GM19395 (cell line): ENCODE results near the gene SKA1.
A peak's percentile ranks its signal among the peaks of the same experiment; 100 is the strongest.

ENCODE experiments used
- ATAC-seq: cut with Tn5 transposase; IDR thresholded peaks from one replicate; pipeline ENCODE4 v1.9.1; 2021; ENCODE audit warnings: mild to moderate bottlenecking, moderate library complexity; ENCODE audit not compliant: unreplicated experiment

The SKA1 gene, protein sequence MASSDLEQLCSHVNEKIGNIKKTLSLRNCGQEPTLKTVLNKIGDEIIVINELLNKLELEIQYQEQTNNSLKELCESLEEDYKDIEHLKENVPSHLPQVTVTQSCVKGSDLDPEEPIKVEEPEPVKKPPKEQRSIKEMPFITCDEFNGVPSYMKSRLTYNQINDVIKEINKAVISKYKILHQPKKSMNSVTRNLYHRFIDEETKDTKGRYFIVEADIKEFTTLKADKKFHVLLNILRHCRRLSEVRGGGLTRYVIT

DNA sequence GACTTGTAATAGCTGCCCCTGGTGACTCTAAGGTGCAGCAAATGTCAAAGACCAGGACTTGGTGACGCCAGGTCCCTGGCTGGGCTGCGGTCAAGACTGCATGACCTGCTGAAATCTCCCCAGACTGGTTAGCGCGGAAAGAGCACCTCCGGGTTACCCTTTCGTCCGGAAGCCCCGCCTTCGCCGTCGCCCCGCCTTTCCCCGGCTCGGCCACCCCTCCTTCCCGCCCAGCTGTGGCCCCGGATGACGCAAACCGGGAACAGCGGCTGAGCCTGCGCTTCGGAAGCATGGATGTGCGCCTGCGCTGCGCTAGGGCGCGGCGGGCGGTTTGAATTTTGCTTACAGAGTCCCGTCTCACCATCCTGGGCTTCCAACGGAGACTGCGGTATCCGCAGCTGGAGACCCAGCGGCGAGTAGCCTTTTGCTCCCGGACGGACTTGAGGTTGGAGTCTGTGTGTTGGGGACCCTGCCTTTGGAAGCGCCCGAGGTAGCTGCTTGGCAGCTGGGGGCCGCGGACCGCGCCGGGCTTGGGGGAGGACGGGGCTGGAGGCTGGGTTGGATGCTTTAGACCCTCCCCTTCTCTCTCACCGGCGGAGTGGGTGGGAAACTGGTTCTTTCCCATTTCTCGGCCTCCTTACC is at the start of gene SKA1:
Gene SKA1 (plus strand): TSS at position 294 of the 639 bp plus-strand sequence. CDS start 785 bp downstream, outside the sequence.
- peak; percentile 86 for ATAC-seq

DNA sequence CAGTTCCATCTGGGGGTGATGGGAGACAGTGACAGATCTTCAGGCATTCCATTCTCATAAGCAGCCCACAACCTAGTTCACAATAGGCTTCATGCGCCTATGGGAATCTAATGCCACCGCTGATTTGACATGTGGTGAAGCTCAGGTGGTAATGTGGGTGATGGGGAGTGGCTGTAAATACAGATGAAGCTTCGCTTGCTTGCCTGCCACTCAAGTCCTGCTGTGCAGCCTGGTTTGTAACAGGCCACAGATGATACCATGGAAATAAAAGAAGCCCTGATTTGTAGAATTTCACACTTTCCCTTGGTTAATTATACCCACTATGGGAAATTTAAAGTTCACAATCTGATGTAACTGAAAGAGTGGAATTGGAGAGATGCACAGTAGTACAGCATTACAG is 46.9 kb upstream of the SKA1 start:
- no peak for ATAC-seq

DNA sequence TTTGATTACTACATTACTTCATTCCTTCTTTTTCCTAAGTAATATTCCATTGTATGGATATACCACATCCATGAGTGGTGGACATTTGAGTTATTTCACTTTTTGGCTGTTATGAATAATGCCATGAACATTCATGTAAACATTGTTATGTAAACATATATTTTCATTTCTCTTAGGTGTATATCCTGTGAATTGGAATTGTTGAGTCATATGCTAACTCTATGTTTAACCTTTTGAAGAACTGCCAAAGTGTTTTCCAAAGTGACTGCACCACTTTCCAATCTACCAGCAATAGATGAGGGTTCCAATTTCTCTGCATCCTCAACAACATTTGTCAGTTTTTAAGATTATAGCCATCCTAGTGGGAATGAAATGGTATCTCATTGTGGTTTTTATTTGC is 44.7 kb upstream of the SKA1 start:
- ATAC-seq = no peak

DNA sequence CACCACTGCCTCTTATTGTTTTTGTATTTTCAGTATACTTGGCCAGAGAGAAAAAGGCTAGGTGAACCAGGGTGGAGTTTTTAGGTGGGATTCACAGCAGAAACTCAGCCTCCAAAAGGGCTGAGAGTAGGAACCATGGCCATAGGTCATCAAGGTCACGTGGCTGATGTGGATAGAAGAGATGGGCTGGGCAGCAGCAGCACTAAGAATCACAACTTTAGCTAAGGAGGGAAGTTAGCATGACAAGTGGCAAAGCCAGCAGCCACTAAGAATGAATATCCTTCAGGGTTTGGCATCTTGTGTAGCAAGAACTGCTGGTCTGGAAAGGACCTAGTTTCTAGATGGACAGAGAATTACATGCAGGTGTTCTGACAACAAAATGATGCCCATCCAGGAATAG is 43.2 kb upstream of the SKA1 start:
- ATAC-seq = no peak

DNA sequence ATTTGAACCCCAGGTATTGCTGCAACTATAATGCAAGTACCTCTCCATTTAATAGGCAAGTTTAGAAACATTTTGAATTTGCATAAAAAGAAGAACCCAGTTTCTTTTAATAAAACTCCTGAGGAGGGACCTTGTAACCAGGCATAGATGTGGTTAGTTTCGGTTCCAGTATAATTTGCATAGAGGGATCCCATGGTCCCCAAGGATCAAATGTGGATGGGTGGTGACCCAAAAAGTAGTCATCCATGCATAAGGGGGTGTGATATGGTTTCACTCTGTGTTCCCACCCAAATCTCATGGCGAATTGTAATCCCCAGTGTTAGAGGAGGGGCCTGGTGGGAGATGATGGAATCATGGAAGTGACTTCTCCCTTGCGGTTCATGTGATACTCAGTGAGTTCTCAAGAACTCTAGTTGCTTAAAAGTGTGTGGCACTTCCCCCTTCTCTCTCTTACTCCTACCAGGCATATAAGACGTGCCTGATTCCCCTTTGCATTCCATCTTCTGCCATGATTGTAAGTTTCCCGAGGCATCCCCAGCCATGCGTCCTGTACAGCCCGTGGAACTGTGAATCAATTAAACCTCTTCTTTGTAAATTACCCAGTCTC is 40.2 kb upstream of the SKA1 start:
- ATAC-seq = peak; percentile 79

DNA sequence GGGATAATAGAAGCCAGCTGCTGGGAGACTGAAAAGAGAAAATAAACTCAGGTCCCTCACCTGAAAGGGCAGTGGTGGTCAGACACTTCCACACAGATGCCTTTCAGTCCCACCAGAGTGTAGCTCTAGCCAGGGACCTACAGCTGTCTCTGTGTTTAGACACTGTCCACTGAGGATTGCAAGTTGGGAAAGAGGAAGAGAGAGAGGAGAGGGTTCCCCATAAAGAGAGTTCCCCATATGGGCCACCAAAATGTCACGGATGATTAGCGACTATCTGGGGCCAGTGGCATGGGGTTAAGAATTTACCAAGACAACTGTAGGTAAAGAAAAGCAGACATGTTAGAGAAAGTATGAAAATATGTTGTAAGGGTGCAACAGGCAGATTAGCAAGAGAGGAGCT is 36.7 kb upstream of the SKA1 start:
- no peak for ATAC-seq

DNA sequence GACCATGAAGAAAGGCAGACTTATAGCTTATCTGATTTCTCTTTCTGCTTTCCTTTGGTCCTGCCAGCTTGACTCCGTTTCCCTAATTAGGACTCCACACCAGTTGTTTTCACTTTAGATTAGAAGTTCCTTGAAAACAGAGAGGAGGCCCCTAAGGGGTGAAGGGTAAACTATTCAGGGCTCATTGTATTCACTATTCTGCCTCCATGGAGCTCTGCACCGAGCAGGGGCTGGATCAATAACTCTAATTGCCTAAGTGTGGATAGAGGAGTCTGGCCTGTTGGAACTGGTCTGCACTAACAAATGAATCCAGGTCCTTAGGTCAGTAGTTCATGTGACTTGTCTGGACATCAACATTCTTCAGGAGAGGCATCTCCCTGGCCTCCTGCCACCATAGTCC is 36.1 kb upstream of the SKA1 start:
- ATAC-seq = no peak

DNA sequence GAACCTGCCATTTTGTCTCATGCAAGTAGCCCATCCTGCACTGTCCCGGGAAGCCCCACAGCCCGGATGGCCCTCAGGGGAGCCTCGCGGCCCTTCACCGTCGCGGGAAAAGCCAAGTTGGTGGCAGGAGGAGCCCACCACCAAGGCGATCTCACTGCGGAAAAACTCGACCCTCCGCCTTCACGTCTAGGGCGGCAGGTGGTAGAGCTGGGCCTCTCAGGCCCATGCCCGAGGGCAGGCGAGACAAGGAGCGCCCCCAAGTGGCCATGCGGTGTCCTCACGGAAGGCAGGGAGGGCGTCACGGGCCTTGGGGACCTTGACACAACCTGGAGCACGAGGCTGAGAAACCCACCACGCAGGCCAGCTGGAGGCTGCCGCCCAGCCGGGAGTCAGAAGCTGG is 34.8 kb upstream of the SKA1 start:
- no peak for ATAC-seq

DNA sequence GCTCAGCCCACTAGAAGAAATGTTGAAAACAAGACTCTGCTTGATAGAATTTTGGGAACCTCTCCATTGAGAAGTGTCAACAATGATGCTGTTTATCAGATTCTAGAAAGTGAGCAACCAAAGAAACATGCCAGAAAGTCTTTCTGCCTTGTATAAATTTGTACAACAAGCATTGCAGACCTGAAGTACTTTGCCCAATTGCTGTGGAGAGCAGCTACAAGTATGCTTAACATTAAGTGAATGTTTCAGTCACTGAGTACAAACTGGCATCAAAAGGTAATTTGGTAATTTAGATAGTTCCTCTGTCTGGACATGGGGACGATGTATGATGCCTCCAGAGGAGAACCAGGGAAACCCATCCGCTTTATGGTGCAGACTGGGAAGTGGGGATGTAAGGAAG is 33.4 kb upstream of the SKA1 start:
- no peak for ATAC-seq

DNA sequence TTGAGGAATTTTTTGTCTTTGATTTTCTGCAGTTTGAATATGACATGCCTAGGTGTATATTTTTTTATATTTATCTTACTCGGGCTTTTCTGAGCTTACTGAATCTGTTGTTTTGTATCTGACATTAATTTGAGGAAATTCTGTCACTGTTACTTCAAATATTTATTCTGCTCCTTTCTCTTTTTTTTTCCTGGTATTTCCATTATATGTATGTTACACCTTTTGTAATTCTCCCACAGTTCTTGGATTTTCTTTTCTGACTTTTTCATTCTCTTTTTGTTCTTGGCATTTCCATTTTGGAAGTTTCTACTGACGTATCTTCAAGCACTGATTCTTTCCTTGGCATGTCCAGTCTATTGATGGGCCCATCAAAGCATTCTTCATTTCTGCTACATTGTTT is 24.1 kb upstream of the SKA1 start:
- no peak for ATAC-seq

DNA sequence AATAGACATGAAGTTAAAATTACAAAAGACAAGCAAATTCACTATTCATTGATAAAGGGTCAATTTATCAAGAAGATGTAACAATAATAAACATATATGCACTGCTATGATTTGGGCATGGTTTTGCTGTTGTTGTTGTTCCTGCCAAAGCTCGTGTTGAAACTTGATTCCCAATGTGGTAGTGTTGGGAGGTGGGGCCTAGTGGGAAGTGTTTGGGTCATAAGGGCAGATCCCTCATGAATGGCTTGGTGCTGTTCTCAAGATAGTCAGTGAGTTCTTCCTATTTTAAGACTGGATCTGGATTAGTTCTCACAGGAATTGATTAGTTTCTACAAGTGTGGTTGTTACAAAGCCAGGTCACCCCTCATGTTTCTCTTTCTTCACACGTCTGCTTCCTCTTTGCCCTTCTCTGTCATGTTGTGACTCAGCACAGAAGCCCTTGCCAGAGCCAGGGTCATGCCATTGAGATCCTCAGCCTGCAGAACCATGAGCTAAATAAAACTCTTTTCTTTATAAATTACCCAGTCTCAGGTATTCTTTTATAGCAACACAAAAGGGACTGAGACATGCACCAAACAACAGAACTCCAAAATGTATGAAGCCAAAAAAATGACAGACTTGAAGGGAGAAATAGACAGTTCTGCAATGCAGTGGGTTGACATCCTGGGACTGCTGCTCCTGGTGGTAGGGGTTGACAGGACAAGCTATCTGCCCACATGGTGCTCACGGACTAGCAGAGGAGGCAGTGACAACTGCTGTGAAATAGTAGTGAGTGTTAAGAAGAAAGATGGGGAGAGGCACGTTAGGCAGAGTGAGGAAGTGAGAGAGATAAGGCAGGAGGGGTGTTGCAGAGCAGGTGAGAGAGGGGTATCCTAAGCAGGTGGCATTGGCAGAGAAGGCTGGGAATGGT is 18.6 kb upstream of the SKA1 start:
- peak; percentile 80 for ATAC-seq

DNA sequence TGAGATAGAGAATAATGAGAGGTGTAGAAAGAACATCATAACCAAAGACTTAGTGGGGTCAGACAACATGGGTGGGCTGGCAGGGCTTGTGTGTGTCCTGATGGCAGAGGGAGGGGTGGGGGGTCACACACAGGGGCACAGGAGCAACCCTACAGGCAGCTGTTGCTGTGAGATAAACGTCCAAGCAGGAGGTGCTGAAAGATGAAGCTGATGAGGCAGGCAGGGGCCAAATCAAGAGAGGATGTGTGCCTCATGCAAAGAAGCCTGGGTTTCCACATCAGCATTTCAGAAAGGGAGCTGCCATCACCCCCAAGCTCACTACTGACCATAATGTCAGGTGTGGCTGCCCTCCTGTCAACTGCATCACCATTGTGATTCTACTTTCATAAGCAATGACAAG is 16.0 kb upstream of the SKA1 start:
- no peak for ATAC-seq

DNA sequence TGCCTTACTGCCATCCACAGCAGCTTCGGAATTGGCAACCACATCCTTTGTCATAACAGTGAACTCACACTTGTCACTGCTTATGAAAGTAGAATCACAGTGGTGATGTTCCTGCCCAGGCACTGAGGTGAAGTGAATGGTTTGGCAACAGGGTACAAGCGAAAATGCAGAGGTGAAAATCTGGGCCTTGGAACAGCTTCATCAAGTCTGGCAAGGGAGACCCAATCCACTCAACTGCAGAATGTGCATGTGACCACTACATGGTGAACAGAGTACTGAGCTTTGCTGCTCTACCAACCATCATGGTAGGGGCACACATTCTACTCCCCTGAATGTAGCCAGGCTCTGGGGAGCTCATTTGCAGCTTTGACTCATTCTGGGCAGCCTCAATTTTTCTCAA is 15.0 kb upstream of the SKA1 start:
- no peak for ATAC-seq

DNA sequence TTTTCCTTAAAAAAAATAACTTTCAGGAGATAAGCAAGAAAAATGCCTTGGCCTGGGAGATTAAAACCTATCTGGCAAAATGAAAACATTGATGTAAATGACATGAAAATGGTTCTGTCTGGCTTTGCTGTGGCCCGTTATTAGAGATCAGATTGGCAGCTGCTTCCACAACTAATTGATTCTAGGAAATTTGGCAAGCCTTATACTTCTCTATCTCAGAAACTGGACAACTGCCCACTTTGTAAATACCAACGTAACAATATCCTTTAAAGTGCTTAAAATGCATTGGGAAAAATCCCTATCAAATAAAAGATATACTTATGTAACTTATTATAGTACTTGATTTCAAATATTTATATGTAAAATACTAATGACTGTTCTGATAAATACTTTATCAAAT is 14.2 kb upstream of the SKA1 start:
- ATAC-seq = no peak

DNA sequence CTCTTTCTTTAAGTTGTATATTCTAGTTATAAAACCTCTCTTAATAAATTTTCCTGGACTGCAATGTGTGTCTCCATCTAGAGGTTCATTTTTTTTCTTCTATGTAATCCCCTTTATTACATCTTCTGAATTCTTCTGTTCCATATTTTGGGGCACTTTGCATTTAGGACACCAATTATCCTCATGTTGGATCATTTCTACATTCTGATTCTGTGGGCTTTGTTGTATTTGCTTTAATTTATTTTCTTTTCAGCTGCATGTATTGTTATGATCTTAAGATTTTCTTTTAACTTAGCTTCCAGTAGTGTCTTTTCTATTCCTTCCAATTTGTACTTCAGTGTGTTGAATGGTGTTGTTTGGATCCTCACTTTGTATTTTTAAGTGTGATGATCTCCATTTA is 5.2 kb upstream of the SKA1 start:
- no peak for ATAC-seq

DNA sequence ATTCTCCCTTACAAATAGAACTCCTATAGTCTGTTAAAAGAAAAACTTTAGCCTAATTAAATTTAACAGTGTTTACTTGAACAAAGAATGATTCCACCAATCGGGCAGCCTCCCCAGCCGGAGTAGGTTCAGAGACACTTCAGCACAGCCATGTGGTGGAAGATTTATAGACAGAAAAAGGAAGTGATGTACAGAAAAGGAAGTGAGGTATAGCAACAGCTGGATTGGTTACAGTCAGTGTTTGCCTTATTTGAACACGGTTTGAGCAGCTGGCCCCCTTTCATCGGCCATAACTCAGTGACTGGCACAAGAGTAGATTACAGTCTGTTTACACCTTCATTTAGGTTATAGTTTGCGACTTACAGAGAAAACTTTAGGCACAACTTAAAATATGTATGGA is 2.1 kb upstream of the SKA1 start:
- ATAC-seq = no peak

DNA sequence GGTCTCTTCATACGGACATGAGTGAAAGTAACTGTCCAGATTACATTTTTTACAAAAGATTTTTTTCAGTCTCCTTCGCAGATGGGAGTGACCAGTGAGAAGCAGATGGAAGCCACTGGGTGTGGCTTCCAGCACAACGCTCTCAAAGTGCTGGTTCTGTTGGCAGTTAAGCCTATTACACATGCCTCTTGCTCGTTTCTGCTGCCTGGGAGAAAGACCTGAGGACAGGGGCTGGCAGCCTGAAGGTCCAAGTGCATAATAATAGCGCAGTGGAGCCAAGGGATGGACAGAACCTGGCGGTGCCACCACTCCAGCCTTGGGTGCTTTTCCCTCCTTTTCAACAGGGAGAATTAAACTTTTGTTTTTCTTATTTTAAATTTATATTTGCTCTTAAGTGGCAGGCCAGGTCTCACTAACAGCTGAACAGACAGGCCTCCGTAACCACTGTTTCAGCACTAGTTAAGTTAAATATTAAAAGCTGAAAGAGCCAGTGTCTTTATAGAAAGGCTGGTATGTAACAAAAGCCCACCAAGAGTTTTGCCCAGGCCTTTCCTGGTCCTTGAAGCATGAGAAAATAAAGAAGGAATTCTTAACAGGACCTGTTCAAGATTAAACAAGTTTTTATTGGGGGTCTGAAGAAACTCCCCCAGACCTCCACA is 1.2 kb upstream of the SKA1 start:
- no peak for ATAC-seq

DNA sequence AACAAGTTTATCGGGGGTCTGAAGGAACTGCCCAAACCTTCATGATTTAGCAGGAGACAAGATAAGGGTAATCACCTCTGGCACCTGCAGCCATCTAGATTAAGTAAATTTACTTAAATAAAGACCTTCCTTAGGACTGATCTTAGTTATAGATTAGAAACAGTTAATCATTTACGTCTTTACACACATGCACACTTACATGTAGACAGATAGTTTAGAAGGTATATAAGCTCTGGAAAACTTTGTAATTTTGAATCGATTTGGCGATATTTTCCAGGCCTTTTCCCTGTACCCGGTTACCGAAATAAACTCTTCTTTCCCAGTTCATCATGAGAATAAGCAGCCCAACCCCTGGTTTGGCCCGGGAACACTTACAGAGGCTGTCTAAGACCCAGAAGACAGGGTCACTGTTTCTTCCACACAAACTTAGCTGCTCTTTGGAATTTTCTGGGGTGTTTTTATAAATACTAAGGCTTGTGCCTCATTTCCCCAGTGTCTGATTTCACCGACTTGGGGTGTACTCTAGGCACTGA is 560 bp upstream of the SKA1 start:
- ATAC-seq = no peak

DNA sequence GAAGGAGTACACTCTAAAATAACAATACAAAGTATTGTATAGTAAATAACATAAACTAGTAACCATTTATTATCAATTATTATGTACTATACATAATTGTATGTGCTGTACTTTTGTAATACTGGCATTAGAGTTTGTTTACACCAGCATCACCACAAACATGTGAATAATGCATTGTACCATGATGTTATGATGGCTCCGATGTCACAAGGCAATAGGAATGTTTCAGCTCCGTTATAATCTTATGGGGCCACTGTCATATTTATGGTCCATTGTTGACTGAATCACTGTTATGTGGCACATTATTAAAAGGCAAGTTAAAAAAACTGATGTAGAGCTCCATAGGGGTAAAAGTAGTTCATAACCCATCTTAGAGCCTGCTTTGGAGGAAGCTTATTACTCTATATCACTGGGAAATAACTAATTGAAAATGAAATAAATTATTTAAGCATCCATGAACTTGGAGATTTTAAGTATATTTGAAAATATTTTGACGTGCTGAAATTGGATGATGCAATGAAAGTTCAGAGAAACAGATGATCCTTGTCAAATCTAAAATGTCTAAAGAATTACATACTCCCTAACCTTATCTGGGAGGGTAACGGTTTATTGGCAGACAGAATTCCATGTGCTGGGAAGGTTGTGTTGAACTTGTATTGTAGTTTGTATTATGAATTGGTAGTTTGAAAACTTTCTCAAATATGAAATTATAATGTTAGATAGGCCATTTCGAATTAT is 2.4 kb downstream of the SKA1 start:
- ATAC-seq = no peak

DNA sequence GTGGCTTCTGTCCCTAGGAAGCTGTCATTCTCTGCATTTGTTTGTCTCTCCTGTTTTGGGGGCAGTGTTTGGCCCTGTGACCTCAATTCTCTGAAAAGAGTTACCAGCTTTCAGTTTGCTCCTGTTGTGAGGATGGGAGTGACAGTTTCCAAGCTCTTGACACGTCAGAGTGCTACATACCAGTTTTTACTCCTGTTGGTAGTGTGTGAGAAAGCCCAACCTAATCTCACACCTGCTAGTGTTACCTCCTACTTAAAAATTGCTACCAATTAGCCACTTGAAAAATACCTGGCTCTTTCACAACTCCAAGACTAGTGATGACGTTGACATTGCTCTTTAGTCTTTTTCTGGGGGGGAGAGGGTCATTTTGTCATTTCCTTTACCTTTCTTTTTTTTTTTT is 14.1 kb downstream of the SKA1 start:
- no peak for ATAC-seq
